ENCODE measurements around the gene RBFOX1.

Gene RBFOX1

GRCh38 chr16:7394720-7395336, 62.2 kb downstream of the RBFOX1 start:
- DNase-seq (ENCODE audit: low spot score) = no peak
- in situ Hi-C loops (cut with MboI; ENCODE audit: low pct_unique_long_range_greater_than_20kb, low sequenced_read_pairs, unreplicated experiment) = no loop called here
- no peak for TF ChIP-seq CTCF (IDR thresholded peaks at IDR 0.05; ENCODE audit: extremely low read depth, insufficient read depth, missing control alignments)

GRCh38 chr16:7397901-7398300, 65.3 kb downstream of the RBFOX1 start:
- TF ChIP-seq CTCF (IDR thresholded peaks at IDR 0.05; ENCODE audit: extremely low read depth, insufficient read depth, missing control alignments) = no peak
- in situ Hi-C loops (cut with MboI; ENCODE audit: low pct_unique_long_range_greater_than_20kb, low sequenced_read_pairs, unreplicated experiment) = no loop called here
- no peak for DNase-seq (ENCODE audit: low spot score)

- TF ChIP-seq CTCF (IDR thresholded peaks at IDR 0.05; ENCODE audit: extremely low read depth, insufficient read depth, missing control alignments) = no peak
- in situ Hi-C loops (cut with MboI; ENCODE audit: low pct_unique_long_range_greater_than_20kb, low sequenced_read_pairs, unreplicated experiment) = no loop called here
- no peak for DNase-seq (ENCODE audit: low spot score)
Observed at GRCh38 chr16:7398536-7398935, 65.9 kb downstream of the RBFOX1 start.

- DNase-seq (ENCODE audit: low spot score) = no peak
- TF ChIP-seq CTCF (IDR thresholded peaks at IDR 0.05; ENCODE audit: extremely low read depth, insufficient read depth, missing control alignments) = no peak
- in situ Hi-C loops (cut with MboI; ENCODE audit: low pct_unique_long_range_greater_than_20kb, low sequenced_read_pairs, unreplicated experiment) = no loop called here
Observed at GRCh38 chr16:7399296-7399695, 66.7 kb downstream of the RBFOX1 start.

- in situ Hi-C loops (cut with MboI; ENCODE audit: low pct_unique_long_range_greater_than_20kb, low sequenced_read_pairs, unreplicated experiment) = no loop called here
- TF ChIP-seq CTCF (IDR thresholded peaks at IDR 0.05; ENCODE audit: extremely low read depth, insufficient read depth, missing control alignments) = no peak
- DNase-seq (ENCODE audit: low spot score) = no peak
Observed at GRCh38 chr16:7400117-7400890, 67.7 kb downstream of the RBFOX1 start.

GRCh38 chr16:7404217-7404616, 71.6 kb downstream of the RBFOX1 start:
- TF ChIP-seq CTCF (IDR thresholded peaks at IDR 0.05; ENCODE audit: extremely low read depth, insufficient read depth, missing control alignments) = no peak
- in situ Hi-C loops (cut with MboI; ENCODE audit: low pct_unique_long_range_greater_than_20kb, low sequenced_read_pairs, unreplicated experiment) = no loop called here
- DNase-seq (ENCODE audit: low spot score) = no peak
